DMS 273 treated with DMSO at 0.1 percent for 48 hours (cell line): ENCODE results near the gene FNDC7.
"Not testable (repeated sequence)": the region's sequence is repeated elsewhere in the genome, so short reads cannot be mapped to it uniquely, and the experiment has no call there.

ENCODE experiments used
- DNase-seq: peaks from one replicate; lab custom pipeline; 2025; lab: John Stamatoyannopoulos, UW

FNDC7 gene, protein sequence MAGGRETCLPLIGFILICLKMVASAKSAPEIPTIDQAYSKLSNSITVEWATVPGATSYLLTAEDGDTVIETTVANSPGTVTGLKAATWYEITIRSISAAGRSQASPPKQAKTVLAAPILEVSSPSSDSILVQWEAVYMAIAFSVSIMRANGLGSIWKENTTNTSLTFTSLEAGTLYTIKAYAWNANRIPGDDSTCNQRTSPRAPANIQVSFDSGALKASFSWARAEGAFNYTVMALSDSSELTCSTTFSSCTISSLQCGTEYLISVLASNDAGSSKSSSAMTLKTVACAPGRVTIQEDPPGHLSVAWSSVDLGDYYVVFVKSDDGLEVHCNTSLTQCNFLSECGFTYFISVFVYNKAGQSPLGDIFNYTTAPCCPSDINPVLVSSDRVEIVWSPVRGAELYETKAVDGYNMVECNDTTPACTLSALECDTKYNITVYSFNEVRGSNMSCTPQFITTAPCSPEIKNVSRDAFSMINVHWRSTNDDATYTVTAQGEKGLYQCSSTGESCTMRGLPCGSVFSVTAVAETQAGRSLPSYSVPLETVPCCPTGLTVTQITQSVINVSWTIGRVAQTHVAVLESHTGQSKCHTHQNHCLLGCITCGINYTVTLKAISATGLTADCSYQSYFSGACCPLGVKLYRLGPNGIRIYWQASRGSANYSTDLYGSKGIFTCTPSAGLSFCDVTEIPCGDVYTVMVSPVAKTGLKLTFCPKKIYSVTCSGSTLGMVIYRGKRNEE

DNA sequence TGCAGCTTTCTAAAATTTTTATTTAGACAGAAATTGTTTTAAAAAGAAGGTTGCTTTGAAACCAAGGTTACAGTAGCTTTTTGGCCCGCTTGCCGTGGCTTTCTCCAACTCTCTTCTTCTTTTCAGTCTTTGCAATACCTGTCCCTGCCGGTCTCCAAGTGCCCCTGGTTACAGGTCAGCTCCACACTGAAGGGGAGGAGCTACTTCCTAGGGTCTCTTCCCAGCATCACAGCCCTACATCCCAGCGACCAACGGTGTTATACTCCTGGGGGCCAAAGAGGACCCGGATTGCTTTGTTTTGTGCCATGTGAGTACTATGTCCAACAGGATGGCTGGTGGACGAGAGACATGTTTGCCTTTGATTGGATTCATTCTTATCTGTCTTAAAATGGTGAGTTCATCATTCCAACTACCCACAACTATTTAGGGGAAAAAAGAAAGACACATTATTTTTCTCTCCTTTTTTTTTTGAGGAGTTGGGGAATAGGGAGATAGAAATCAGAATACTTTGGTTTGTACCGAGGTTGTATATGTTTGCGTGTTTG is at the start of gene FNDC7:
TSS of gene FNDC7 (plus strand) at position 303 of the 545 bp plus-strand sequence. CDS start at position 329, 26 bp downstream.
- DNase-seq: no peak

DNA sequence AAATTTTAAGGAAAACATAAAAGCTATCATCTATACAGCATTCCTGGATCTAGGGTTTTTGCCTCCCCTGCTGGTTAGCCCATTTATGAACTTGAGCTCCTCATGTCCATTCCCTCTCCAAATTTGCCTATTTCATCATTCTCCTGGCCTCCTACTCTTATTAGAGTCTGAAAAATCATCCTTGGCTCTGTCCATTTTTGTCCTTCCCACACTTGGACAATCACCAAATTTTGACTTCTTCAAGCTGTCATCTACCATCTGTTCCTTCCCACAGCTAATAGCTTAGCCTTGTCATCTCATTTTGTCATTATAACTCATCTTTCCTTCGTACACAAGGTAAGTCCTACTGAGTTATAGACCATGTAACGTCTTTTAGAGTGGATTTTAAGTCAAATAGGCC is 49.6 kb upstream of the FNDC7 start:
- DNase-seq: peak; percentile 50

DNA sequence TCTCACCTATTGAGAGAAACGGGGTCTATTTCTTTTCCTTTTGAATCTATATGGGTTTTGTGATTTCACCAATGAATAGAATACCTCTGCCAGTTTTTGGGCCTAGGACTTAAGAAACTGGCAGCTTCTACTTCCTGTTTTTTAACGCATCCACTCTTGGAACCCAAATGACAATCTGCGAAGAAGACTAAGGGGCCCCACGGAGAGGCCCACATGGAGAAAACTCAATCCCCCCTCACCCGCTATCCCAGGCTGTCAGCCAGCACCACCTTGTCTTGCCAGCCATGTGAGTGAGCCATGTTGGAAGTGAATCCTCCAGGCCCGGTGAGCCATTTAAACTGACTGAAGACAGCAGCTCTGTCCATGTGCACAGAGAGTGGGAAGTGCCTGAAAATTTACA is 48.2 kb upstream of the FNDC7 start:
- no peak for DNase-seq

DNA sequence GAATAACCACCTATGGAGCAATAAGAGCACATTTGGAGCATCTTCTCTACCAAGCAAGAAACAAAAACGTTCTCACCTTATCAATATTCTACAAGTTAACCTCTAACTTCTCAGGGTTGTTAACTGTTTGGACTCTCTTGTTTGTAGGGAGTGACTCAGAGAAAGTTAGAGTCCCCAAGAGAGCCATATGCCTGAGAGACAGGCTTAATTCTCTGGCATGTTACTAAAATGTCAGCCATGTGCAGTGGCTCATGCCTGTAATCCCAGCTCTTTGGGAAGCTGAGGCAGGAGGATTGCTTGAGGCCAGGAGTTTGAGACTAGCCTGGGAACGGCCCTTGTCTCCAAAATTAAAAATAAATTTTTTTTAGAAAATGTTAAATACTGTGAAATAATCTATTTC is 47.6 kb upstream of the FNDC7 start:
- no peak for DNase-seq

DNA sequence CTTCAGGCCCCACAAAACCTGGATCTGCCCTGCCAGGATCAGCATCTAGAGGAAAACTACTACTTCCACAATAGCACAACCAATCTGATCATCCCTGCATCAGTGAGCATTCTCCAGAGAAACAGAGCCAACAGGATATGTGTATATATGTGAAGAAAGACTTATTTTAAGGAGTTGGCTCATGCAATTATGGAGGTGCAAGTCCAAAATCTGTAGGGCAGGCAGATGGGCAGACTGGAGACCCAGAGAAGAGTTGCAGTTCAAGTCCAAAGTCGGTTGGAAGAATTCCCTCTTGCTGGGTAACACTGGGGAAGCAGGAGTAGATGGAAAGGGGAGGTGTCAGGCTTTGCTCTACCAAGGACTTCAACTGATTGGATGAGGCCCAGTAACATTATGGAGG is 46.9 kb upstream of the FNDC7 start:
- no peak for DNase-seq

DNA sequence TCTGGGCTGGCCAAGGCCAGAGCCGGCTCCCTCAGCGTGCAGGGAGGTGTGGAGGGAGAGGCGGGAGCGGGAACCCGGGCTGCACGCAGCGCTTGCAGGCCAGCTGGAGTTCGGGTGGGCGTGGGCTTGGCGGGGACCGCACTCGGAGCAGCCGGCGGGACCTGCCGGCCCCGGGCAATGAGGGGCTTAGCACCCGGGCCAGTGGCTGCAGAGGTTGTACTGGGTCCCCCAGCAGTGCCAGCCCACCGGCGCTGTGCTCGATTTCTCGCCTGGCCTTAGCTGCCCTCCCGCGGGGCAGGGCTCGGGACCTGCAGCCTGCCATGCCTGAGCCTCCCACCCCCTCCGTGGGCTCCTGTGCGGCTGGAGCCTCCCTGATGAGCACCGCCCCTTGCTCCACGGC is 45.3 kb upstream of the FNDC7 start:
- not testable (repeated sequence) for DNase-seq

DNA sequence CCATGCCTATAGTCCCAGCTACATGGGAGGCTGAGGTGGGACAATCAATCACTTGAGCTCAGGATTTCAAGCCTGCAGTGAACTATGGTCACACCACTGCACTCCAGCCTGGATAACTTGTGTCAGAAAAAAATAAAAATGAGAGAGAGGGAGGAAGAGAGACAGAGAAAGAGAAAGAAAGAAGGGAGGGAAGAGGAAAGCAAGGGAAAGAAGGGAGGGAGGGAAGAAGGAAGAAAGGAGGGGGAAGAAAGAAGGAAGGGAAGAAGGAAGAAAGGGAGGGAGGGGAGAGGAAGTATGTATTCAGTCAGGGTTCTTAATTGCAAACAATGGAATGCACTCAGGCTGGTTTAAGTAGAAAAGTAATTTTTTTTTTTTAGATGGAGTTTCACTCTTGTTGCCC is 43.9 kb upstream of the FNDC7 start:
- DNase-seq: no peak

DNA sequence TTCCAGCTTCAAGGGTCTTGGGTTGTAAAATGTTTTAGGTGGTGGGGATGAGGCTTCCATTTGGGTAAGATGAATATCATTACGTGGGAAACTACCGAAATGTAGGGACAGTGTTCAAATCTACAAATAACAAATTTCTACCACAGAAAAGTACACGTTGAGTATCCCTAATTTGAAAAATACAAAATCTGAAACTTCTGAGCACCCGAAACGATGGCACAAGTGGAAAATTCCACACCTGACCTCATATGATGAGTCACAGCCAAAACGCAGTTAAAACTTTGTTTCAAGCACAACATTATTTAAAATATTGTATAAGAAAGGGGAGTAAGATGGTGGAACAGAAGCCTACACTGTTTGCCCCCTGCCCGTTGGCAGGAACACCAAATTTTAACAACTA is 43.0 kb upstream of the FNDC7 start:
- DNase-seq: no peak

DNA sequence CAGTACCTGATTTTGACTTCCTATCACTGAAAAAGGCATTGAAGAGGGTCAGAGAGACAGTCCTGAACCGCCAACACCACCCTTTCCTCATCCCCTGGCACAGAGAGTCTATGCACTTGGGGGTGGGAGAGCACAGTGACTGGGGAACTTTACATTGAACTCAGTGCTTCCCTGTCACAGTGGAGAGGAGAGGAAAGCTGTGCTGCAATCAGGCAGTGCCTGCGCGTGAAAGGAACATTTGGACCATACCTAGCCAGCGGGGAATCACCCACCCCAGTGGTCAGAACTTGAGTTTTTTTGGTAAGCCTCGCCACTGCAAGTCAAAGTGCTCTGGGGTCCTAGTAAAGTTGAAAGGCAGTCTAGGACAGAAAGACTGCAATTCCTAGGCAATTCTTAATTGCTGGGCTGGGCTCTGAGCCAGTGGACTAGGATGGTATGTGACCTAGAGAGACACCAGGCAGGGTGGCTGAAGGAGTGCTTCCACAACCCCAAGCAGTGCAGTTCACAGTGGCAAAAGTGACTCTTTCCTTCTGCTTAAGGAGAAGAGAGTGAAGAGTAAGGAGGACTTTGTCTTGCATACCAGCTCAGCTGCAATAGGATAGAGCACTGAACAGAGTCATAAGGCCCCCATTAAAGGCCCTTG is 42.5 kb upstream of the FNDC7 start:
- no peak for DNase-seq

DNA sequence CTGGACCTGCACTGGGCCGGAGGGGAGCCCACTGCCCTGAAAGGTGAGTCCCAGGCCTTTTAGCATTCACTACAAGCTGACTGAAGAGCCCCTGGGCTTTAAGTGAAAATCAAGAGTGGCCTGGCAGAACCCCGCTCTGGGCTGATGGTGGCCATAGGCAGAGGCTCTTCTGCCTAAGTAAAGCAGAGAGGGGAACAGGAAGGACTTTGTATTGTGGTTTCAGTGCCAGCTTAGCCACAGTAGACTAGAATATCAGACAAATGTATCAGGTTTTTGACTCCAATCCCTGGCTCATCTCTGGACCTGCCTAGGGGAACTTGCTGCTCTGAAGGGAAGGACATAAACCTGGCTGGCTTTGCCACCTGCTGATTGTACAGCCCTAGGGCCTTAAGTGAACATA is 41.6 kb upstream of the FNDC7 start:
- no peak for DNase-seq

DNA sequence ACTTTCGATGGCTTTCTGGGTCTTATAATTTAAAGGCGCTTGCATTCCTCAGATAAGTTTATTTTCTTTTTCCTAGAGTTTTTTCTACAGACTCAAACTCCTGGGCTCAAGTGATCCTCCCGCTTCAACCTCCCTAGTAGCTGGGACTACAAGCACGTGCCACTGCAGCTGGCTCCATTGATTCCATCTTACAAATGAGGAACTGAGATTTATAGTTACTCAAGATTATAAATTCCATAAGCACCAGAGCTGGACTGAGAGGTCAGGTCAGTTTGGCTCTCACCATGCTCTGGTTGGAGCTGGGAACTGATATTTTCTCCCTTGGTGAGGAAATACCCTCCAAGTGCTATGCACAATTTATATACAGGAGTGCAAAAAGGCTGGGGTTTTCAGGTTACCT is 34.0 kb upstream of the FNDC7 start:
- no peak for DNase-seq

DNA sequence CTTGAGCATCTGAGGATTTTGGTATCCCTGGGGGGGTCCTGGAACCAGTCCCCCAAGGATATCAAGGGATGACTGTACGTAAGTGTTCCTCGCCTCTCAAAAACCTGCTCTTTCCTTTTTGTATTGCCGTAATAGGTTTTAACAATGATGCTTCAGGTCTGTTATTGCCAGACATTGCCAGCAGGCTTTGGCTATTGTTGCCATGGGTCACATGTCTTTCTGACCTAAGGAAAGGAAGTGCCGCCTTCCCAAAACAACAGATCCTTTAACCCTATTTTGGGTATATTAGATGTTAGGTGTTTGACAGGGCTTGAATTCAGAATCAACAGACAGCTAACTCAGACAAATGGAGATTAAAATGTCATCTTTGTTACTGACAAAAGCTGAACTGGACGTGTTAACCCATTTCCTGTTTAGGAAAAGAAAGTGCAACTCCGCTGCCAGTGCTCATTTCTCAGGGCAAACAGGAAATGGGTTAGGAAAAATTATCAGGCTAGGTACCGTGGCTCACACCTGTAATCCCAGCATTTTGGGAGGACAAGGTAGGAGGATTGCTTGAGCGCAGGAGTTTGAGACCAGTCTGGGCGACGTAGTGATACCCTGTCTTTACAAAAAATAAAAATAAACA is 33.0 kb upstream of the FNDC7 start:
- DNase-seq: no peak

DNA sequence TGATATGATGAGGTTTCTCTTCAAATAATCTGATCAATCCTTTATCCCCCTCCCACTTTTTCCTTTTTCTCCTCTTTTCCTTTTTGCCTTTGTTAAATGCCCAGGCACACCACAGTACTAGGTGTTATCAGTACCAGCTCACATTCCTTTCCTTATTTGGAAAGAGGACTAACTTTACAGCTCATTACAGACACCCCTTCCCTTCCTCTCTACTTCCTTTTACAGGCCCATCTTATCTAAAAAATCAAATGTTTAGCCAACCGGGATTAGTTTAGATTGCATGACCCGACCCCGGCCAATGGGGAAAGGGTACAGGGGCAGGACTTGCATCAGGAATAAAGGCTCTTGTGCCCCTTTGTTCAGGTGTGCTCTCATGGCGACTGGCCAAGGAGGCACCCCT is 31.0 kb upstream of the FNDC7 start:
- not testable (repeated sequence) for DNase-seq

DNA sequence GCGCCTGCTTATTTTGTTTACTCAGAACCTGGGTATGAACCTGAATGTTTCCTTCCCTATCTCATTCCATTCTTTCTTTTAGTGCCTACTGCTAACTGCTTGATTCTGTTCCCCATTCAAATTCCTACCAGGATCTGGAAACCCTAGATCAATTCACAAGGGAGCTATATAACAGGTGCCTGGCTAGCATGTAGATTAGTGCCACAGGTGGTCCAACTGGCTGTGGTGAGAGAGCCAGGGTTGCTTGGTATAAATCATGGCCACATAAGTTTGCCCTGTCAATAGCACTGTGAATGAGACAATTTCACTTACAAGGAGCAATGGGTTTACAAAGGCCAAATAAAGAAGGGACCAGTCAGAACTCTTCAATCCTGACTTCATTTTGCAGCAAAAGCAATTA is 27.2 kb upstream of the FNDC7 start:
- peak; percentile 8 for DNase-seq

DNA sequence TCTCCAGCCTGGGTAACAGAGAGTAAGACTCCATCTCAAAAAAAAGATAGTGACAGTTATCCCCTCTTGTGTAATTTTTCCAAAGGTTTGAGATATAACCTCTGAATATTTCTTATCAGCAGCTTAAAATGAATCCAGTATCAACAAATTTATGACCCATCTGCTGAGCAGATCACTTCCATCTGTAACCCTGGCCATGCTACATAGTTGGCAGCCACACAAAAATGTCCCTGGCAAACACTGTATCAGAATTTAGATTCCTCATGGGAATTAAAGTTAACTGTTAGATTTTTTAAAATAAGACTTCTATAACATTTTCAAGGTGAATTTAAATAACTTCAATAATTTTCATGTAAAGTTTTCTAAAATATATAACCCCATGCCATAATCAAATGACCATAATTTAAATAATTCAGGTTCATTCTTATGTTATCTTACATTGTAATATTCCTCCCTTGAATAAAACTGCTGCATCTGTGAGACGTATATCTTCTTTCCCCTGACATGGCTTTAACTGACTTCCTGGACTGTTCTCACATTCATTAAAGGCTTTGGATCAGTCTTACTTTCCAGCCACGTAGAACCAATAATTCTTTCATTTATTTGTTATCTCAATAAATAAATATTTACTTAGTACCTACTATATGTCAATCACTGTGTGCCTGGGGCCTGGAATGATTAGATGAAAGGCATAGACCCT is 25.9 kb upstream of the FNDC7 start:
- DNase-seq: peak; percentile 59

DNA sequence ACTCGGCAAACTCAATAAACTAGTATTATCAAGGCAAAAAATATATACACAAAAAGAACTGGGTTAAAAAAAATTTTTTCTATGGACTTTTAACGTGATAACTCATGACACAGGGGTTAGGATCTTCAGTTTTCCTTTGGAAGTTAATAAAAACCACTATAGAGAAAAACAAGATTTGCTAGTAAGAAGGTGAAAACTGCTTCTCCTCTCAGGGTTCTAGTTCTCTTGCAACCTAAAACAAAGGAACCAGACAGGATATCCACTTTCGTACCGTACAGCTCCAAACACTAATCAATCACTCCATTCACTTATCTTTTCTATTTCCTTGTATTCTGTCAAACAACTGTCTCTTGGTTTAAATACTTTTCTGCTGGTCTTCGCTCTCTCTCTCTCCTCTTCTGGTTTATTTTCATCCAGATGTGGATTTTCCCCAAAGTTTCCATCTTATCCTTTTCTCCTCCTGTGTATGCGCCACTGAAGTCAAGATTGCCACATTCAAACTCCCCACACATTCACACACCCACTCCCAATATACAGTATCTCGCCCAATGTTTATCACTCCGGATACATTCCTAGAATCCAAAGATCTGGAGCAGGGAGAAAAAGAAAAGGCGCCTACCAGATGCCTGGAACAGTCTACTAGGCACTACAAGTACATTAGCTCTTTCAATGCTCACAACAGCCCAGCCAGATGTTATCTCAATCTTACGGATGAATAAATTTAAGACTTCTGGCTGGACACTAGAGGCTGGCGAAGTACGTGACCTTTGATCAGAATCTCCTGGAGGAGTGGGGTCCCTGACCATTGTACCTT is 21.4 kb upstream of the FNDC7 start:
- peak; percentile 25 for DNase-seq

DNA sequence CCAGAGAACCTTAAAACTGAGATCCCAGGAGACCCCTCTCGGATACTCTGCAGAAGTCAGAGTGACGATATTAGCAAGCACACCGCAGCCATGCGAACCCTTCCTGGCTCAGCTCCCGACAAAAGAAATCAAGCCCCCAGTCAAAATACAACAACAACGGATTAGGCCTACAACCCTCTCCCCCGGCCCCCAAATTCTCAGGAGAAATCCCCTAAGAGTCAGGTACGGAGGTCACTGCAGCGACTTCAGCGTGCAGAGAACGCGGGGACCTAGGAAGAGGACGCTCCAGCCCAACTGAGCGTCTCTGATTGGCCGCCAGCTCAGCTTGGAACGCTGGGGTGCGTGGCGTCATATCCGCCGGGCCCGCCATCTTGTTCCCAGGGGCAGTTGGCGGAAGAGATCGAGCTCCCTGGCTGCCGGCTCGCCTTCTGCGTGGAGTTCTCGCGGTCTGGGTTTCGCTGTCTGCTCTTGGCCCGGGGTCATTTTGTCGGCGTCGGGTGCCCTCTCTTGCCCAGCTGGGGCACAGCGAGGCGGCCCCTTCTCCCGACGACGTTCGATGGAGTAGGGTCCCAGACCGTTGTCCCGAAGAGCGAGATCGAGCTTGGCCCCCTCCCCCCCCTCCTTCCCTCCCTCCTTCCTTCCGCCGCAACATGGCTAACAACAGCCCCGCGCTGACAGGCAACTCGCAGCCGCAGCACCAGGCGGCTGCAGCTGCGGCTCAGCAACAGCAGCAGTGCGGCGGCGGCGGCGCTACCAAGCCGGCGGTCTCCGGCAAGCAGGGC is 20.6 kb upstream of the FNDC7 start, which contains the start of gene PRPF38B:
TSS of gene PRPF38B (plus strand) at position 369 of the 782 bp plus-strand sequence. CDS start at position 651, 282 bp downstream.
- peak; percentile 81 for DNase-seq

DNA sequence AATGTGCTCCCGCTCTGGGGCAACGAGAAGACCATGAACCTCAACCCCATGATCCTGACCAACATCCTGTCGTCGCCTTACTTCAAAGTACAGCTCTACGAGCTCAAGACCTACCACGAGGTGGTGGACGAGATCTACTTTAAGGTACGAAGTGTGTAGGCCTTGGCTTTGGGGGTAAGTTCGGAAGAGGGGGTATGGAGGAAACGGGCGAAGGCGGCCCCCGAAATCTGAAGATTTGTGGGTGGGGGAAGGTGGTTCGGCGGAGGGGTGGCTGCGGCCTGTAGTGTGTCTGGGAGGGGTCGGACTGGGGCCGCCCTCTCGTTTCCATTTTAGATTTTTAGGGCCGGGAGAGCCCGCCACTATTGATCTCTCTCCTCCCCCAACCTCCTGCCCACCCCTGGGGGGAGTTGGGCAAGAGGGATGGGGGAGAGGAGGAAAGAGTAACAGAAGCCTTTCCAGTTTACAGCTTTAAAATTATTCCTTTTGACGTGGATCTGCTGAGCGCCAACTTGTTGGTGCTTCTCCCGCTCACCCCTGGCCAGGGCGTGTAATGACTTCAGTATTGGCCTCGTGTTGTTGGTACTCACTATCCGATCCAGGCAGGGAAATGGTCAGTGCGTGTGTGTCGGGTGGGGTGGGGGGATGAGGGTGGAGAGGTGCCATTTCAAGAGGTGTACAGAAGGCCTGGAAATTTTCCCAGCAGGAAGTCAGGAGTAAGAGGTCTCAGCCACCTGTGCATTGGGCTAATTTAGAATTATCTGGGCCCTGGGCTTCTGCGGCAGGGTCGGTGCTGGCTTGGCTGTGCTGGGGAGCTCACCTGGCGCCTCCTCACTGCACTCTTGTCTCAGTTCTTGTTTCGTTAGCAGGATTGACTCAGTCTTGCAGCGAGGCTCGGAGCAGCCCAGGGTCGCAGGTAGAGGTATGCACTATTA is 19.7 kb upstream of the FNDC7 start:
- peak; percentile 43 for DNase-seq

DNA sequence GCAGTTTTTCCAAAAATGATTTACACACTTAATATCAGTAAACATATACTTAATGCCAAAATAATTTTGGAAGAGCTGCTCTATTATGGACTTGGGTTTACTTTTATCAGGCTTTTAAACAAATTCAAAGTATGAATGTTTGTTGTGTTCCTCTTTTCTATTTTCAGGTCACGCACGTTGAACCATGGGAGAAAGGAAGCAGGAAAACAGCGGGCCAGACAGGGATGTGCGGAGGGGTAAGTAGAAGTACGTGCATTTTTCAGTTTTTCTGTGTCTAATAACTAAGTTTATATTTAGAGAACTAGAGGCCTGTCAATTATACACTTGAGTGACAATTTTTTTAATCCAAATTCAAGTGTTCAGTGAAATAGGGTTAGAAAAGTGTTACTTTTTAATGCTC is 17.2 kb upstream of the FNDC7 start:
- DNase-seq: no peak
